ENCODE measurements around the gene QSER1.
A peak's percentile ranks its signal among the peaks of the same experiment; 100 is the strongest.

Gene QSER1

GRCh38 chr11:33005175-33005574 lies 112.6 kb downstream of the QSER1 start:
- H3K4me1 ChIP-seq (ENCODE audit: insufficient read depth, low read length): no peaks in the 10 kb centered on the region
- H3K27ac ChIP-seq (ENCODE audit: low read length): no peak overlapping the region
- no peak overlapping the region for H3K9ac ChIP-seq (ENCODE audit: low read depth, low read length)
- H3K4me3 ChIP-seq (ENCODE audit: low read length): no peak overlapping the region
- no peaks in the 10 kb centered on the region for H3K9me3 ChIP-seq (ENCODE audit: insufficient read depth, low read depth, low read length)
- no peaks in the 10 kb centered on the region for H3K27me3 ChIP-seq (ENCODE audit: insufficient read depth, low read length)
- H3K36me3 ChIP-seq (ENCODE audit: insufficient read depth, low read depth, low read length): no peaks in the 10 kb centered on the region

DNA sequence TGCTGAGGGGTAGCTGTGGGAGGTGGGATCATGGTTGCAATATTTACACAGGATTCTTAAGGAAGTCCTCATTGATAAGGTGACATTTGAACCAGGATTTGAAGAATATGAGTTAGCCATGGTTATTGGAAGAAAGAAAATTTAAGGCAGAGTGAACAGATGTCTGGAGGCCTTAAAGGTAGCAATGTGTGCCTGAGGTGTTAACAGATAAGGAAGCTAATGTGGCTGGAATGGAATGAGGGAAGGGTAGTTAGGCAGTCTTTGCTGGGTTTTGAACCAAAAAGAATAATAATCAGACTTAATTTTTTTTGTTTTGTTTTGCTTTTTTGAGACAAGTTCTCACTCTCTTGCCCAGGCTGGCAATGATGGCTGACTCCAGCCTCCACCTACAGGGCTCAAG lies 113.4 kb downstream of the QSER1 start:
- Histone ChIP-seq H3K9me3 (ENCODE audit: insufficient read depth, low read depth, low read length) (no peaks in the 10 kb centered on the region), H3K36me3 (ENCODE audit: insufficient read depth, low read depth, low read length) (no peaks in the 10 kb centered on the region), H3K27me3 (ENCODE audit: insufficient read depth, low read length) (no peaks in the 10 kb centered on the region), H3K9ac (ENCODE audit: low read depth, low read length) (no peak overlapping the region), H3K27ac (ENCODE audit: low read length) (no peak overlapping the region), H3K4me1 (ENCODE audit: insufficient read depth, low read length) (no peaks in the 10 kb centered on the region), H3K4me3 (ENCODE audit: low read length) (no peak overlapping the region)

- H3K36me3 ChIP-seq (ENCODE audit: insufficient read depth, low read depth, low read length): no peaks in the 10 kb centered on the region
- no peak overlapping the region for H3K4me3 ChIP-seq (ENCODE audit: low read length)
- H3K4me1 ChIP-seq (ENCODE audit: insufficient read depth, low read length): peaks cover 9% of the 10 kb centered on the region; the same call in 1 of the 2 replicates
- H3K9ac ChIP-seq (ENCODE audit: low read depth, low read length): no peak overlapping the region
- H3K27ac ChIP-seq (ENCODE audit: low read length): no peak overlapping the region
- no peaks in the 10 kb centered on the region for H3K9me3 ChIP-seq (ENCODE audit: insufficient read depth, low read depth, low read length)
- peaks cover 29% of the 10 kb centered on the region for H3K27me3 ChIP-seq (ENCODE audit: insufficient read depth, low read length)
Observed at GRCh38 chr11:33013755-33014154, 121.1 kb downstream of the QSER1 start.

DNA sequence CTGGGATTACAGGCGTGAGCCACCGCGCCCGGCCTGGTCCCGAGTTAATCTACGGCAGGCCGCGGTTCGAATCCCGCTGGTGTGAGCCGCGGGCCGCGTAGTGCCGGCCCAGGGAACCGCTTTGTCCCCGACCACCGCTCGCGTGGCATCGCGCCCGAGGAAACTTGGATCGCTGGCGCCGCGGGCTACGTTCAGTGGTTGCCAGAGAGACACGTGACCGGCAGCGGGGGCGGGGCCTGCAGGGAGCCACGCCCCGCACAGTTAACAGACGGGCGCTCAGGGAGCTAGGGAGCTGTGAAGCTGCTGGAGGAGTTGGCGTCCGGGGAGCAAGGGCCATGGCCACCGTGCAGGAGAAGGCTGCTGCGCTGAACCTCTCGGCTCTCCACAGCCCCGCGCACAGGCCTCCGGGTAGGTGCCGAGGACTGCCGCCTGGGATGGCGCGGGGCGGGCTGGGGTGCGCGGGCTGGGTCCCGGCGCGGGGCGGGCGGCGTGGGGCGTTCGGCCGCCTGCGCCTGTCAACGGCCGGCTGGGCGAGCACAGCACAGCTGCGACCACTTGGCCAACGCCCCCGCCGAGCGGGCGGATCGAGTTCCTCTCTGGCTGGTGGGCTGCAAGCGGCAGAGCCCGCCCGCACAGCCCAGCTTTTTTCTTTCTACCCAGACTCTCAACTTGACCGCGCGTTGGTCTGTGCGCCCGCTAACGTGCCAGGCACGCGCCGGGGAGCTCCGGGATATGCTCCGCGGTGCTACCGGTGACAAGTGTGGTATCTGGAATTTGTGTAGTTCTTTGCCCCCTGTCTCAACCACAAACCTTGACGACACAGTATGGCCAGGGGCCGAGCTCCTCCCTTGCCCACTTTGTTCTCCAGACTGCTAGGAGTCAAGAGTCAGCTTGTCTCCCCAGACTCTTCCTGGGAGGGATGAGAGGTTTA lies 123.3 kb downstream of the QSER1 start, which contains the start of gene DEPDC7:
Gene DEPDC7 (plus strand): TSS at position 258 of the 931 bp plus-strand sequence. CDS start 78 bp downstream, at position 336.
- Histone ChIP-seq H3K9me3 (ENCODE audit: insufficient read depth, low read depth, low read length) (no peaks in the 10 kb centered on the region), H3K4me1 (ENCODE audit: insufficient read depth, low read length) (peaks cover 9% of the 10 kb centered on the region; the same call in 1 of the 2 replicates), H3K27ac (ENCODE audit: low read length) (no peak within 1 kb of the TSS), H3K4me3 (ENCODE audit: low read length) (peak within 1 kb of the TSS; percentile 66), H3K9ac (ENCODE audit: low read depth, low read length) (no peak within 1 kb of the TSS; the same call in 1 of the 2 replicates), H3K36me3 (ENCODE audit: insufficient read depth, low read depth, low read length) (no peaks in the 10 kb centered on the region), H3K27me3 (ENCODE audit: insufficient read depth, low read length) (peaks cover 29% of the 10 kb centered on the region)

DNA sequence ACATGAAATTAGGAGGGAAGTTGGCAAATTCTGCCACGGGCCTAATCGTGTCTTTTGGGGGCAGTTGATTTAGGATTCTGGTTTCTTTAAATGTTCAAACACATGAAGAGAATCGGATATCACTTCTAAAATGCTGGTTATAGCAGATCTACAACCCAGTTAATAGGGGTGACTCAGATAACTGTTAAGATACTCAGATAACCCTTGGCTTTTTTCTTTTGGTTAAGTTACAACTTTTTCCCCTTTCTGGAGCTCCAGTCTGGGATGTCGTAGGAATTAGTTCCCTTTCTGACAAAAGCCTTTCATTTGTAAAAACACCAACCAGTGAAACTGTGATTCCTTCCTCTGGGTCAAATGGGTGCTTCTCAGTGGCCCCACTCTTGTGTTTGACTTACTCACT lies 124.0 kb downstream of the QSER1 start:
- H3K27ac ChIP-seq (ENCODE audit: low read length): no peak overlapping the region
- H3K4me1 ChIP-seq (ENCODE audit: insufficient read depth, low read length): peaks cover 9% of the 10 kb centered on the region; the same call in 1 of the 2 replicates
- no peaks in the 10 kb centered on the region for H3K9me3 ChIP-seq (ENCODE audit: insufficient read depth, low read depth, low read length)
- no peak overlapping the region; the same call in 1 of the 2 replicates for H3K9ac ChIP-seq (ENCODE audit: low read depth, low read length)
- peaks cover 29% of the 10 kb centered on the region for H3K27me3 ChIP-seq (ENCODE audit: insufficient read depth, low read length)
- peak overlapping the region; percentile 66 for H3K4me3 ChIP-seq (ENCODE audit: low read length)
- no peaks in the 10 kb centered on the region for H3K36me3 ChIP-seq (ENCODE audit: insufficient read depth, low read depth, low read length)

GRCh38 chr11:33017478-33017877 lies 124.9 kb downstream of the QSER1 start:
- H3K4me3 ChIP-seq (ENCODE audit: low read length): 0 out of 2 replicates have a peak overlapping the region, but pooled peaks have one; percentile 4
- peaks cover 29% of the 10 kb centered on the region for H3K27me3 ChIP-seq (ENCODE audit: insufficient read depth, low read length)
- H3K4me1 ChIP-seq (ENCODE audit: insufficient read depth, low read length): peaks cover 9% of the 10 kb centered on the region; the same call in 1 of the 2 replicates
- no peaks in the 10 kb centered on the region for H3K36me3 ChIP-seq (ENCODE audit: insufficient read depth, low read depth, low read length)
- H3K27ac ChIP-seq (ENCODE audit: low read length): no peak overlapping the region
- no peaks in the 10 kb centered on the region for H3K9me3 ChIP-seq (ENCODE audit: insufficient read depth, low read depth, low read length)
- no peak overlapping the region for H3K9ac ChIP-seq (ENCODE audit: low read depth, low read length)

GRCh38 chr11:33017965-33018364 lies 125.4 kb downstream of the QSER1 start:
- Histone ChIP-seq H3K4me3 (ENCODE audit: low read length) (no peak overlapping the region), H3K9ac (ENCODE audit: low read depth, low read length) (no peak overlapping the region), H3K27ac (ENCODE audit: low read length) (no peak overlapping the region)

GRCh38 chr11:33018840-33019239 lies 126.2 kb downstream of the QSER1 start:
- peaks cover 29% of the 10 kb centered on the region for H3K27me3 ChIP-seq (ENCODE audit: insufficient read depth, low read length)
- no peaks in the 10 kb centered on the region for H3K9me3 ChIP-seq (ENCODE audit: insufficient read depth, low read depth, low read length)
- H3K4me3 ChIP-seq (ENCODE audit: low read length): no peak overlapping the region
- no peak overlapping the region for H3K9ac ChIP-seq (ENCODE audit: low read depth, low read length)
- no peaks in the 10 kb centered on the region for H3K36me3 ChIP-seq (ENCODE audit: insufficient read depth, low read depth, low read length)
- H3K27ac ChIP-seq (ENCODE audit: low read length): no peak overlapping the region
- peaks cover 9% of the 10 kb centered on the region; the same call in 1 of the 2 replicates for H3K4me1 ChIP-seq (ENCODE audit: insufficient read depth, low read length)

More at GRCh38 chr11:33017965-33018364, 125.4 kb downstream of the QSER1 start:
- Histone ChIP-seq H3K9me3 (ENCODE audit: insufficient read depth, low read depth, low read length) (no peaks in the 10 kb centered on the region), H3K4me1 (ENCODE audit: insufficient read depth, low read length) (peaks cover 9% of the 10 kb centered on the region; the same call in 1 of the 2 replicates), H3K27me3 (ENCODE audit: insufficient read depth, low read length) (peaks cover 29% of the 10 kb centered on the region), H3K36me3 (ENCODE audit: insufficient read depth, low read depth, low read length) (no peaks in the 10 kb centered on the region)

DNA sequence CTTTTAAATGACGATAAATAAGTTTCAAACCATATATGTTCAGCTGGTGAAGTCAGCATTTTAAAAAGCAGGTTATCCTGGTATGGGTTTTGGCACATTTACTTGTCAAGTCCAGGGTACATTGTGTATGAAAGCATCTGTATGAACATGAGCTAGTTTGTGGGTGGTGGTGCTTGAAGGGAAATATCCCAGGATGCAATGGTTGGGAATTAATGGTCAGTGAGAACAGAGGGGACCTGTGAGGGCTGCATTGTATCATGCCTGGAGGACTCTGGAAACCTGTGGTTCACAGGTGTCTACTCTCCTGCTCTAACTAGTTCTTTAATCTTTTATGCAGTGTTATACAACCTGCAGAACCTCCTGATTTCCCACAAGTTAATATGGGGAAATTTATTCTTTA lies 128.9 kb downstream of the QSER1 start:
- Histone ChIP-seq H3K27me3 (ENCODE audit: insufficient read depth, low read length) (peaks cover 17% of the 10 kb centered on the region), H3K9ac (ENCODE audit: low read depth, low read length) (no peak overlapping the region), H3K4me3 (ENCODE audit: low read length) (no peak overlapping the region), H3K27ac (ENCODE audit: low read length) (no peak overlapping the region), H3K36me3 (ENCODE audit: insufficient read depth, low read depth, low read length) (no peaks in the 10 kb centered on the region), H3K9me3 (ENCODE audit: insufficient read depth, low read depth, low read length) (no peaks in the 10 kb centered on the region), H3K4me1 (ENCODE audit: insufficient read depth, low read length) (peaks cover 8% of the 10 kb centered on the region; the same call in 1 of the 2 replicates)

DNA sequence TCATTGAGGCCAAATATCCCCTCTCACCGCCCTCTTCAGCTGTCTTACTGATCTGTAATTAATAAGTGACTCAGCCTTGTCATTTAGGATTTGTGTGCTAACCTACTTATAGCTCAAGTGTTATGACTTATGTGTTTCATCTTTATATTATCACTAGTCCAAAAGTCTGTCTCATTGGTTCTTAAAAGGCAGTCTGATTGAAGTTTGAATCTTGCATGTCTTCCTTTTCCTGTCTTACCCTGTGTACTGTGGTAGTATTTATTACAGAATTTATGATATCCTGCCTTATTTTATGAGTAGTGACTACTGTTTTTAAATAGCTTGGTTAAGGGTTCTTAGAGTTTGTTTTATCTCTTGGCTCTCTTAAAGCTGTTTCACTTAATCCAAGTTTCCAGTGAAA lies 129.3 kb downstream of the QSER1 start:
- H3K36me3 ChIP-seq (ENCODE audit: insufficient read depth, low read depth, low read length): no peaks in the 10 kb centered on the region
- H3K9me3 ChIP-seq (ENCODE audit: insufficient read depth, low read depth, low read length): no peaks in the 10 kb centered on the region
- H3K27ac ChIP-seq (ENCODE audit: low read length): no peak overlapping the region
- H3K9ac ChIP-seq (ENCODE audit: low read depth, low read length): no peak overlapping the region
- H3K4me3 ChIP-seq (ENCODE audit: low read length): no peak overlapping the region
- H3K4me1 ChIP-seq (ENCODE audit: insufficient read depth, low read length): peaks cover 3% of the 10 kb centered on the region; the same call in 1 of the 2 replicates
- H3K27me3 ChIP-seq (ENCODE audit: insufficient read depth, low read length): peaks cover 13% of the 10 kb centered on the region

DNA sequence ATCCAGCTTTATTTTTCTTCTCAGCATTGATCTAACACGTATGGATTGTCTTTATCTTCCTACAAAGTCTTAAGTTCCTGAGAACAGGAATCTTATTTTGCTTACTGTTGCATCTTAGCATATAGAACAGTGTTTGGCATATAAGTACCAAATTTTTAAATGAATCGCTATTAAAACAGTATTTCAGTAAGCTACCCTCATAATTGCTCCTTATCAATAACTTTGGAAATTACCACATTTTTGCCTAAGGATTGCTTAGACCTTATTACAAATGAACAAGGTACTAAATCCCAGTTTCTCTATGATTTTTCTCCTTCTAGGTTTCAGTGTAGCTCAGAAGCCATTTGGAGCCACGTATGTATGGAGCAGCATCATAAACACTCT lies 132.7 kb downstream of the QSER1 start:
- no peaks in the 10 kb centered on the region for H3K27me3 ChIP-seq (ENCODE audit: insufficient read depth, low read length)
- no peaks in the 10 kb centered on the region for H3K4me1 ChIP-seq (ENCODE audit: insufficient read depth, low read length)
- no peaks in the 10 kb centered on the region for H3K36me3 ChIP-seq (ENCODE audit: insufficient read depth, low read depth, low read length)
- no peak overlapping the region for H3K9ac ChIP-seq (ENCODE audit: low read depth, low read length)
- no peaks in the 10 kb centered on the region for H3K9me3 ChIP-seq (ENCODE audit: insufficient read depth, low read depth, low read length)
- H3K4me3 ChIP-seq (ENCODE audit: low read length): no peak overlapping the region
- no peak overlapping the region for H3K27ac ChIP-seq (ENCODE audit: low read length)

- no peaks in the 10 kb centered on the region for H3K9me3 ChIP-seq (ENCODE audit: insufficient read depth, low read depth, low read length)
- no peak overlapping the region for H3K9ac ChIP-seq (ENCODE audit: low read depth, low read length)
- no peak overlapping the region for H3K27ac ChIP-seq (ENCODE audit: low read length)
- no peak overlapping the region for H3K4me3 ChIP-seq (ENCODE audit: low read length)
- no peaks in the 10 kb centered on the region for H3K4me1 ChIP-seq (ENCODE audit: insufficient read depth, low read length)
- H3K36me3 ChIP-seq (ENCODE audit: insufficient read depth, low read depth, low read length): 0 out of 2 replicates have a peak, but pooled peaks cover 3% of the 10 kb centered on the region
- no peaks in the 10 kb centered on the region for H3K27me3 ChIP-seq (ENCODE audit: insufficient read depth, low read length)
Observed at GRCh38 chr11:33027233-33027632, 134.6 kb downstream of the QSER1 start.
